ENCODE data around the gene SOCS7. TPM values are rescaled to one million over a fixed set of nuclear protein-coding genes. Genes with fewer than 3 reads are reported as not detected.

The SOCS7 gene
- polyA plus RNA-seq, 4 donors = 16.0 to 22.7 (median 18.5) TPM

DNA sequence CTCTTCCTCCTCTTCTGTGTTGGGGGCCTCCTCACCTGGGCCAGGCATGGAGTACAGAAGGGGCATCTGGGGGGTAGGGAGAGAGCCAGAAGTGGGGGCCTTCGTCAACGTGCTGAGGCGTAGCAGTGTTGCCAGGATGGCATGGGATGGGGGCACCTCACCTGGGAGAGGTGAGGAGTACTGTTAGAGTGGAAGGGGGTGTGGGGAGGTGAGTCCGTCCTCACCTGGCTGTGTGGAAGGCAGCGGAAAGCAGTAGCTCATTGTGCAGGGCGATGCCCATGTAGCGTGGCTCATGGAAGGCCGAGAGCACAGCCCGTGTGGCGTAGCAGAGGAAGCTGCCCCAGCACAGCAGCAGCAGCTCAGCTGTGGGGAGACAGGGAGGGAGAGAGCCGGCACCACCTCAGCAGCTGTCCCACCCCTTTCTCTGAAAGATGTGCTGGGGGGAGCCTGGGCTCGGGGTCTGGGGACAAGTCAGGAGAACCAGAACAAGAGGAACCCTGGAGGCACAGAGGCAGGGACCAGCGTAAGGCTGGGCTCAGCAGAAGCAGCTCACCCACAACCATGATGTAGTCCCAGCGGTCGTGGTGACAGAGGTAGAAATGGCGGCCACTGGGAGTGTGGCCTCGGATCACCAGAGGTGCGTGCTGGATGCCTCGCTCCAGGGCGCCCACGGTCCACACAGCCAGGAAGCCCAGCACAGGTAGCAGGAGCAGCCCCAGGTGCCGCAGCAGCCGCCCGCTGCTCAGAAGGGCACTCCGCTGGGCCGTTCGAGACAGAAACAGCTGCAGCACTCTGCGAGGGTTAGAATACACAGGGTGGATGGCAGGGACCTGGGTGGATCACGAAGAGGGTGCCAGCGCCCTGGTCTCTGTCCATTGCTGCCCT is 16.9 kb upstream of the SOCS7 start:
- no peak for DNase-seq (ENCODE audit: low read depth in 4 of 4, low spot score in 2 of 4)

GRCh38 chr17:38336838-38337237 is 14.8 kb upstream of the SOCS7 start:
- no peak for DNase-seq (ENCODE audit: low read depth in 4 of 4, low spot score in 2 of 4)

- no peak for DNase-seq (ENCODE audit: low read depth in 4 of 4, low spot score in 2 of 4)
Observed at GRCh38 chr17:38338053-38338452, 13.6 kb upstream of the SOCS7 start.

- DNase-seq (ENCODE audit: low read depth in 4 of 4, low spot score in 2 of 4) = no peak
Observed at GRCh38 chr17:38338535-38338934, 13.1 kb upstream of the SOCS7 start.

DNA sequence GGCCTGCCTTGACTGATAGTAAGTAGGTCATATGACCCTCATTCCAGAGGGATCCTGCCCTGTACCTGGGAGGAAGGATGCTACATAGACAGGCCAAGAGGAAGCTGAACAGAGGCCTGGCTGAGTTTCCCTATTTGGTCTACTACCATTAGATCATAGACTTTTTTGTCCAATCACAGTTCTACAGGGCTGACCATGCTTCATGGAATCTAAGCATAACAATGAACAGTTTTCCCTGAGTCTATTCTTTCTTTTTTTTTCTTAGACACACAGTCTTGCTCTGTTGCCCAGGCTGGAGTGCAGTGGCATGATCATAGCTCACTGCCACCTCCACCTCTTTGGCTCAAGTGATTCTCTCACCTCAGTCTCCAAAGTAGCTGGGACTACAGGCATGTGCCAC is 11.8 kb upstream of the SOCS7 start:
- DNase-seq (ENCODE audit: low read depth in 4 of 4, low spot score in 2 of 4) = no peak

- DNase-seq (ENCODE audit: low read depth in 4 of 4, low spot score in 2 of 4) = no peak
Observed at GRCh38 chr17:38341035-38341721, 10.5 kb upstream of the SOCS7 start.

DNA sequence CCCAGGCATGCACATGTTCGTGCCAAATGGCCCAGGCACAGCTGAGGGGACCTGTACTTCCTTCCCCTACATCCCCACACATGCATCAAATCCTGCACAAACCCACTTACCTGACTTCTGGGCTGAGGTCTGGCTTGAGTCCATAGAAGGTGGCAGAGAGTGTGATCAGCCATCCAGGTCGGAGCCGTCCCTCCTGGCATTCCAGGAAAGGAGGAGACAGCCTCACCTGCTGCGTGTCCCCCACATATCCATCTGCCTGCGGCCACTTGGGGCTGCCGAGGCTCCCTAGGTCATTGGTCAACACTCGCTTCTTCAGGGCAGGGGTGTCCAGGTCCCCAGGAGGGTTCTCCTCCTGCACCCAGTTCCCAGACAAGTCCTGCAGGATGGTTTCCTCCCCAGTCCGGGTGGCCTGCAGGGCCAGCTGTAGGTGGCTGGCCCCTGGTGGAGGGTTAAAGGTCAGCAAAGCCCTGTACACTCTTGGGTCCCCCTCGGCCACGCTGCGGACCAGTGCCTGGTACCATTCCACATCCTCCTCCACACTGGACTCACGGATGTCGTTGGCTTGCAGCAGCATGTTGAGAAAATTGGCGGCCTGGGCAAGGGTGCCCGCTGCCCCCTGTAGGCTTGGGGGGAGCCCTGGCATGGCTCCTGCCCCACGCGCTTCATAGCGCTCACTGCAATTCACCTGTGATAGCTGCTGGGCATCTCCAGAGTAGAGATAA is 8.6 kb upstream of the SOCS7 start:
- no peak for DNase-seq (ENCODE audit: low read depth in 4 of 4, low spot score in 2 of 4)

DNA sequence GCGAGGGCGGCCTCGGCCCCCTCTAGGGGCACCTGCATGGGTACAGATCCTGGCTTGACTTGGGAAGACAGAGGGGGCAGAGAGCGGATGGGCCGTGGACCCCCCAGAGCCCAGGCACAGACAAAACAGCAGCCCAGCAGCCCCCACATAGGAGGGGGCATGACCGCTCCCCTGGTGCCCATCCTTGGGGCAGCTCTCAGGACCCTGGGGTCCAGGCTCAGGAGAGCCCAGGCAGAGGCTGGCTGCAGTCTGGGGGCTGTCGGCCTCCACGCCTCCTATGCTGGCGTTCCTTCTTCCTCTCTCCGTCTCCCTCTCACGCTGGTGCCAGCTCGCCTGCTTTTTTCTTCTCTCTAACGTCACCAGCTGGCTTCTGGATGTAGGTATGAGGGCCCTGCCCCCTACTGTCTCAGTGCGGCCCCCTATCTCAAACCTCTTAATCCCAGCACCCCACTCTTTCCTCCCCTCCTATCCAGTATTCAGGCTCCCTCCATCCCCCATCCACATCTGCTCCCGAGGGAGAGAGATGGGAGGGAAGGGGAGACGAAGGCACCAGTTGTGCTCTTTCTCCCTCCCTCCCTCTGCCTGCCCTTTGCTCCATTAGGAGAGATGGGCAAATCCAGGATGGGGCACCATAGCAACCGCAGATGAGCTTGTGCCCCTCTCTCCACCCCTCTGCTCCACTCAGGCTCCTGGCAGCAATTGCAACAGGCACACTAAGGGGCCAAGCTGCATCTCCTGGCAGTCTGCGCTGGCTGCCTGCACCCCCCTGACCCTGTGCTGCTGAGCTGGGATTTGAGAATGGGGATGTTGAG is 7.8 kb upstream of the SOCS7 start, which contains the start of gene GPR179:
GPR179 (minus strand) TSS at position 349 of the 812 bp plus-strand sequence; CDS start at position 182, 167 bp downstream.
- DNase-seq (ENCODE audit: low read depth in 4 of 4, low spot score in 2 of 4) = no peak

DNA sequence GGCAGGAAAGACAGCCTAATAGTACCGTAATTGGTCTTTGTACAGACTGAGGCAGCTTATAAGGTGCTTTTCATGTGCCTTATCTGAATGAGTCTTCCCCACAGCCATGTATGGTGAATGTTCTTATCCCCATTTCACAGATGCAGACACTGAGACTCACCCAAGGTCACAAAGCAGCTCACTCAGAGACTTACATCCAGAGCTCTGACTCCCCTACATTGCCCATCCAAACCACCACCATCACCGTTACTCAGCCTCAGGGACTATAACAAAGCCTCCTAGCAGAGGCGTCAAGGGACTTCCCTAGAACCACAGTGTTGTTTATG is 7.3 kb upstream of the SOCS7 start:
- DNase-seq (ENCODE audit: low read depth in 4 of 4, low spot score in 2 of 4) = no peak

- DNase-seq (ENCODE audit: low read depth in 4 of 4, low spot score in 2 of 4) = no peak
Observed at GRCh38 chr17:38345743-38346142, 5.9 kb upstream of the SOCS7 start.

- DNase-seq (ENCODE audit: low read depth in 4 of 4, low spot score in 2 of 4) = peak in 3 of 4 donors; percentile 51 to 81 (median 71)
Observed at GRCh38 chr17:38349097-38349730, 2.4 kb upstream of the SOCS7 start.

GRCh38 chr17:38350035-38350434 is 1.6 kb upstream of the SOCS7 start:
- no peak for DNase-seq (ENCODE audit: low read depth in 4 of 4, low spot score in 2 of 4)

- no peak for DNase-seq (ENCODE audit: low read depth in 4 of 4, low spot score in 2 of 4)
Observed at GRCh38 chr17:38352245-38353085, 821 bp downstream of the SOCS7 start.

DNA sequence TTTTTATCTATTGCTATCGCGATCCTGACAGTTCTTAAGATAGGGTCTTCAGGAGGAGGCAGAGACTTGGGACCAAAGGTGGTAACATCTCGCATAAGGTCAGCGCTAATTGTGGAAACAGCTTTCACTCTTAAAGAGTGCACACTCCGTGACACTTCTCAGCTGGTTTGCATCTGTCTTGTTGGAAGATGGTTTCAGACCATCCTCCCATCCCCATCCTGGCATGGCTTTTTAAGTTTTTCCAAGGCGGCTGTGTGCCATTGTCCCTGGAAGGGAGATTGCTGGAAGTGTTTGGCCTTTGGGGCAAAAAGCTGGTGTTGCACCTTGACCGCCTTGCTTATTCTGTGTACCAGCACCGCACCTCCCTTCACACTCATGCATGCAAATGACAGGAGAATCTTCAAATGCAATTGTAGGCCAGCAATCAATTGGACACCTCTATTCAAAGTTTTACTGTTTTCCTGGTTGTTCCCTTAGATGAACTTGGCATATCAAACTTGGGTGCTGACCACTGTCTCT is 1.5 kb downstream of the SOCS7 start:
- DNase-seq (ENCODE audit: low read depth in 4 of 4, low spot score in 2 of 4) = no peak

DNA sequence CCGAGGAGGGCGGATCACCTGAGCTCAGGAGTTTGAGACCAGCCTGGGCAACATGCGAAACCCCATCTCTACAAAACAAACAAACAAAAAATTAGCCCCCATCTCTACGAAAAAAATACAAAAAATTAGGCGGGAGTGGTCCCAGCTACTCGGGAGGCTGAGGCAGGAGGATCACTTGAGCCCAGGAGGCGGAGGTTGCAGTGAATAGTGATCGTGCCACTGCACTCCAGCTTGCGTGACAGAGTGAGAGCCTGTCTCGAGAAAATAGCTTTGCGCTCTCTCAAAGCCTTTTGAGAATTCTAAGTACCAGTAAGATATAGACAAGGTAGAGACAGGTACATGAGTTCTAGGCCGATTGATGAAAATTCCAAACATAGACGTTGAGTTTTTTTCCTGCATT is 2.0 kb downstream of the SOCS7 start:
- no peak for DNase-seq (ENCODE audit: low read depth in 4 of 4, low spot score in 2 of 4)

- no peak for DNase-seq (ENCODE audit: low read depth in 4 of 4, low spot score in 2 of 4)
Observed at GRCh38 chr17:38354466-38354865, 2.8 kb downstream of the SOCS7 start.

- DNase-seq (ENCODE audit: low read depth in 4 of 4, low spot score in 2 of 4) = no peak
Observed at GRCh38 chr17:38355251-38355650, 3.6 kb downstream of the SOCS7 start.

GRCh38 chr17:38357486-38358123 is 6.0 kb downstream of the SOCS7 start:
- no peak for DNase-seq (ENCODE audit: low read depth in 4 of 4, low spot score in 2 of 4)
